GM19468 (cell line): ENCODE data around the gene CTU1.

Source experiments
- ATAC-seq: cut with Tn5 transposase; IDR thresholded peaks from one replicate; pipeline ENCODE4 v1.9.1; 2021; ENCODE audit warnings: mild to moderate bottlenecking, moderate library complexity, moderate number of reproducible peaks; ENCODE audit not compliant: unreplicated experiment; ENCODE audit errors: extremely low read depth

Gene CTU1

GRCh38 chr19:51111606-51112005 is 3.4 kb upstream of the CTU1 start:
- ATAC-seq = no peak

GRCh38 chr19:51110666-51110971 is 2.4 kb upstream of the CTU1 start:
- ATAC-seq = no peak

GRCh38 chr19:51108805-51109146 is 567 bp upstream of the CTU1 start:
- ATAC-seq = no peak

- no peak for ATAC-seq
These were observed 673 bp downstream of the CTU1 start for GRCh38 chr19:51107406-51108065.

GRCh38 chr19:51103926-51104341 is 4.3 kb downstream of the CTU1 start:
- ATAC-seq = no peak

- no peak for ATAC-seq
These were observed 5.2 kb downstream of the CTU1 start for GRCh38 chr19:51102991-51103390.

- ATAC-seq = no peak
These were observed 6.9 kb downstream of the CTU1 start for GRCh38 chr19:51101171-51101865.

- no peak for ATAC-seq
These were observed 7.6 kb downstream of the CTU1 start for GRCh38 chr19:51100601-51101000.

- ATAC-seq = no peak
These were observed 9.2 kb downstream of the CTU1 start for GRCh38 chr19:51099047-51099382.

- ATAC-seq = no peak
These were observed 9.7 kb downstream of the CTU1 start for GRCh38 chr19:51098365-51099046.

GRCh38 chr19:51097796-51098195 is 10.4 kb downstream of the CTU1 start:
- no peak for ATAC-seq

GRCh38 chr19:51097166-51097738 is 11.0 kb downstream of the CTU1 start:
- ATAC-seq = no peak

- no peak for ATAC-seq
These were observed 11.6 kb downstream of the CTU1 start for GRCh38 chr19:51096473-51097165.

- no peak for ATAC-seq
These were observed 13.4 kb downstream of the CTU1 start for GRCh38 chr19:51094696-51095279.

GRCh38 chr19:51093510-51094345 is 14.5 kb downstream of the CTU1 start:
- ATAC-seq = no peak

- no peak for ATAC-seq
These were observed 15.1 kb downstream of the CTU1 start for GRCh38 chr19:51093101-51093500.

GRCh38 chr19:51091895-51092873 is 16.0 kb downstream of the CTU1 start:
- no peak for ATAC-seq

- no peak for ATAC-seq
These were observed 17.1 kb downstream of the CTU1 start for GRCh38 chr19:51091126-51091525.

GRCh38 chr19:51090471-51090870 is 17.7 kb downstream of the CTU1 start:
- ATAC-seq = no peak
